IMR-90 (cell line): ENCODE measurements around the gene PHAF1.

Experiments used
- CTCF ChIP-seq: conservative IDR thresholded peaks from 2 replicates; pipeline ENCODE4 v1.5.1; 2012; ENCODE audit warnings: mild to moderate bottlenecking, low read depth, low read length, improper control_type of control experiment
- RAD21 ChIP-seq: IDR thresholded peaks from 2 replicates; pipeline ENCODE4 v1.6.1; 2012; ENCODE audit warnings: low read length, improper control_type of control experiment
- RCOR1 ChIP-seq: IDR thresholded peaks from 2 replicates; pipeline ENCODE4 v1.6.1; 2012; ENCODE audit warnings: mild to moderate bottlenecking, low read length, improper control_type of control experiment; ENCODE audit not compliant: insufficient replicate concordance

DNA sequence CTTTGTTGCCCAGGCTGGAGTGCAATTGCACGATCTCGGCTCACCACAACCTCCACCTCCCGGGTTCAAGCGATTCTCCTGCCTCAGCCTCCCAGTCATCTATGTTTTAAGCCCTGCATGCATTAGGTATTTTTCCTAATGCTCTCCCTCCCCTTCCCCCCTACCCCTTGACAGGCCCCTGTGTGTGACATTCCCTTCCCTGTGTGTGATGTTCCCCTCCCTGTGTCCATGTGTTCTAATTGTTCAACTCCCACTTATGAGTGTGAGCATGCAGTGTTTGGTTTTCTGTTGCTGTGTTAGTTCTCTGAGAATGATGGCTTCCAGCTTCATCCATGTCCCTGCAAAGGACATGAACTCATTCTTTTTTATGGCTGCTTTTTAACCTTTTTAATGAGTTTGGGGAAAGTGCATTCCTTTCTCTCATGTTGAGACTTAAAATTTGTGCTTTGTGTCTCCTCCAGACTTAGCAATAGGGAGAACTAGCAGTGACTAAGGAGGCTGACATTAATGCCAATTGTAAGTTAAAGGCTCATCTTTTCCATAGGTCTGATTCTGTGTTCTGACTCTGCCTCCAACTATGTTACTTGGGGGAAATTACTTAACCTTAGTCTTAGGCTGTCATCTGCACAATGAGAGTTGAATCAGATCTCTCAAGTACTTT, 17.7 kb upstream of the PHAF1 start:
- TF ChIP-seq CTCF (no peak), RCOR1 (no peak), RAD21 (no peak)
